ENCODE data around the gene FBXL14. TPM values are rescaled to one million over a fixed set of nuclear protein-coding genes. Genes with fewer than 3 reads are reported as not detected.
A peak's percentile ranks its signal among the peaks of the same experiment; 100 is the strongest.

FBXL14 gene
- total and polyA plus RNA-seq, 8 donors, result 7.5 to 15.5 (median 10.6) TPM

GRCh38 chr12:1523046-1523445 is 71.3 kb downstream of the FBXL14 start:
- intact Hi-C loops (cut with DNase I), result no loop called here
- ATAC-seq, result no peak

GRCh38 chr12:1519642-1520041 is 74.7 kb downstream of the FBXL14 start:
- intact Hi-C loops (cut with DNase I), result no loop called here
- Histone ChIP-seq H3K27me3 (peaks cover 0 to 55% of the 10 kb centered on the region in 2 donors), H3K4me3 (no peak overlapping the region), H3K4me1 (peaks cover 3 to 12% of the 10 kb centered on the region in 2 donors), H3K36me3 (no peaks in the 10 kb centered on the region), H3K9me3 (peaks cover 0 to 5% of the 10 kb centered on the region in 2 donors), H3K27ac (no peak overlapping the region)
- TF ChIP-seq CTCF (IDR thresholded peaks at IDR 0.05), result no peak
- no peak for DNase-seq
- peak; percentile 43 for ATAC-seq

More at GRCh38 chr12:1523046-1523445, 71.3 kb downstream of the FBXL14 start:
- no peak for TF ChIP-seq CTCF (IDR thresholded peaks at IDR 0.05)
- H3K27ac ChIP-seq, result no peak overlapping the region
- peaks cover 0 to 80% of the 10 kb centered on the region in 2 donors for H3K27me3 ChIP-seq
- no peak for DNase-seq
- peaks cover 3 to 12% of the 10 kb centered on the region in 2 donors for H3K4me1 ChIP-seq
- no peaks in the 10 kb centered on the region for H3K9me3 ChIP-seq
- H3K4me3 ChIP-seq, result no peak overlapping the region
- no peaks in the 10 kb centered on the region for H3K36me3 ChIP-seq

- ATAC-seq, result peak; percentile 88
- peaks cover 0 to 5% of the 10 kb centered on the region in 2 donors for H3K9me3 ChIP-seq
- DNase-seq, result peak in 1 of 4 donors; percentile 54
- no peak overlapping the region for H3K27ac ChIP-seq
- no peak overlapping the region for H3K4me3 ChIP-seq
- peaks cover 3 to 12% of the 10 kb centered on the region in 2 donors for H3K4me1 ChIP-seq
- H3K27me3 ChIP-seq, result peaks cover 0 to 47% of the 10 kb centered on the region in 2 donors
- TF ChIP-seq CTCF (IDR thresholded peaks at IDR 0.05), result no peak
- intact Hi-C loops (cut with DNase I), result no loop called here
- H3K36me3 ChIP-seq, result no peaks in the 10 kb centered on the region
Observed at GRCh38 chr12:1518591-1519516, 75.5 kb downstream of the FBXL14 start.

- intact Hi-C loops (cut with DNase I), result no loop called here
- peaks cover 0 to 38% of the 10 kb centered on the region in 2 donors for H3K27me3 ChIP-seq
- H3K4me1 ChIP-seq, result peaks cover 3 to 12% of the 10 kb centered on the region in 2 donors
- no peak for ATAC-seq
- no peaks in the 10 kb centered on the region for H3K36me3 ChIP-seq
- DNase-seq, result no peak
- peaks cover 0 to 5% of the 10 kb centered on the region in 2 donors for H3K9me3 ChIP-seq
- no peak for TF ChIP-seq CTCF (IDR thresholded peaks at IDR 0.05)
- no peak overlapping the region for H3K27ac ChIP-seq
- no peak overlapping the region for H3K4me3 ChIP-seq
Observed at GRCh38 chr12:1517734-1518525, 76.5 kb downstream of the FBXL14 start.

GRCh38 chr12:1517007-1517406 is 77.4 kb downstream of the FBXL14 start:
- Histone ChIP-seq H3K27ac (no peak overlapping the region), H3K4me1 (peaks cover 3 to 12% of the 10 kb centered on the region in 2 donors), H3K27me3 (peaks cover 0 to 32% of the 10 kb centered on the region in 2 donors), H3K36me3 (no peaks in the 10 kb centered on the region), H3K9me3 (peaks cover 0 to 5% of the 10 kb centered on the region in 2 donors), H3K4me3 (no peak overlapping the region)
- TF ChIP-seq CTCF (IDR thresholded peaks at IDR 0.05), result no peak
- intact Hi-C loops (cut with DNase I), result no loop called here
- ATAC-seq, result no peak
- DNase-seq, result no peak

Measured in left lung (tissue), 10 donors.